Activated CD8-positive, alpha-beta memory T cell treated with anti-CD3 and anti-CD28 coated beads, Interleukin-2, amount 50 U/mL, for 24 hours (primary cell): ENCODE data around the gene UCN3.
"Not testable (repeated sequence)": the region's sequence is repeated elsewhere in the genome, so short reads cannot be mapped to it uniquely, and the experiment has no call there.

Experiments used
- DNase-seq: peaks from one replicate; pipeline ENCODE4 v3.0.0-alpha.2; 2020; ENCODE audit errors: extremely low read depth

UCN3 gene

GRCh38 chr10:5369362-5370158, 4.8 kb downstream of the UCN3 start:
- DNase-seq, result no peak

DNA sequence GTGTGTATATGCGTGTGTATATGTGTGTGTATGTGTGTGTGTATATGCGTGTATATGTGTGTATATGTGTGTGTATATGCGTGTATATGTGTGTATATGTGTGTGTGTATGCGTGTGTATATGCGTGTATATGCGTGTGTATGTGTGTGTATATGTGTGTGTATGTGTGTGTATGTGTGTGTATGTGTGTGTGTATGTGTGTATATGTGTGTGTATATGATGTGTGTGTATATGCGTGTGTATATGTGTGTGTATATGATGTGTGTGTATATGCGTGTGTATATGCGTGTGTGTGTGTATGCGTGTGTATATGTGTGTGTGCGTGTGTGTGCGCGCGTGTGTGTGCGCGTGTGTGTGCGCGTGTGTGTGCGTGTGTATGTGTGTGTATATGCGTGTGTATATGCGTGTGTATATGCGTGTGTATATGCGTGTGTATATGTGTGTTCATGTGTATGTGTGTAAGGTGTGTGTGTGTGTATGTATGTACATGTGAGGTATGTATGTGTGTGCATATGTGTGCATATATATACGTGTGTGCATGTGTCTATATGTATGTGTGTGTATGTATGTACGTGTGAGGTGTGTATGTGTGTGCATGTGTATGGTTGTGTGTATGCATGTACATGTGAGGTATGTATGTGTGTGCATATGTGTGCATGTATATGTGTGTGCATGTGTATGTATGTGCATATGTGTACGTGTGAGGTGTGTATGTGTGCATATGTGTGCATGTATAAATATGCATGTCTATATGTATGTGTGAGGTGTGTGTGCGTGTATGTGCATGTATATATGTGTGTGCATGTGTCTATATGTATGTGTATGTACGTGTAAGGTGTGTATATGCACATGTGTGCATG, 6.0 kb downstream of the UCN3 start:
- no peak for DNase-seq

- no peak for DNase-seq
These were observed 8.5 kb downstream of the UCN3 start for GRCh38 chr10:5373307-5373706.

DNA sequence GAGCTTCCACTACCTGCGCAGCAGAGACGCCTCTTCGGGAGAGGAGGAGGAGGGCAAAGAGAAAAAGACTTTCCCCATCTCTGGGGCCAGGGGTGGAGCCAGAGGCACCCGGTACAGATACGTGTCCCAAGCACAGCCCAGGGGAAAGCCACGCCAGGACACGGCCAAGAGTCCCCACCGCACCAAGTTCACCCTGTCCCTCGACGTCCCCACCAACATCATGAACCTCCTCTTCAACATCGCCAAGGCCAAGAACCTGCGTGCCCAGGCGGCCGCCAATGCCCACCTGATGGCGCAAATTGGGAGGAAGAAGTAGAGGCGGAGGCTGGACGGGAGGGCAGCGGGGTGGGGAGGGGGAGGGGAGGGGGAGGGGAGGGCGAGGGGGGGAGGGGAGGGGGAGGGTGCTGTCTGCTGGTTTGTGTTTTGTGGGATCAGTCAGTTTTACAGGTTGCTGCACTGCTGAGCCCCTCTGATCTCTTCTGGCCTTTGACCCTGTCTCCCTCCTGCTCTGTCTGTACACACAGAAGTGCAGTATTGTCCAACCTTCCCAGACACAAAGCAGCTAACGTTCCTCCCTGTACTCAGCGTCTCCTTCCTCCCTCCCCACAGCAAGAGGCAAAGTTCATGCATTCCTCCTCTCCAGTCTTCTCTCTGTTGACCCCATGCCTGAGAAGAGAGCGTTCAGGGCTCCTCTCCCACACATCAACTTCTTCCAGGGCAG, 9.3 kb downstream of the UCN3 start:
- no peak for DNase-seq

DNA sequence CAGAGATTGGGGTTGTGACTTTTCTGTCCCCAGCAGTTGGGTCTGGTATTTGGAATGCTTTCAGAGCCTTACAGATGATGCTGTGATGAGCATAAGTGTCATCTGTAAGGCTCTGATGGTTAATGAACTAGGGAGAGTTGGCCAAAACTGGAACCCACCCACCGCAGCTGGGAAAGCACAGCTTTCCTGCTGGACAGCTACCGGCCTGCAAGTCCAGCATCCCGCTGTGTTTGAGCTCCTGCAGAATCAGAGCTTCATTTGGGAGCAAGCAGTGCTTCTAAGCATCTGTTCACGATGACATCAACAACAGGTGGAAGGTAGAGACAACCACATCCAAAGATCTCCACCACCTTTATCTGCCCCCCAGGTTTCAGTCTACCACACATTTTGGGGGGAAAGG, 11.7 kb downstream of the UCN3 start:
- no peak for DNase-seq

DNA sequence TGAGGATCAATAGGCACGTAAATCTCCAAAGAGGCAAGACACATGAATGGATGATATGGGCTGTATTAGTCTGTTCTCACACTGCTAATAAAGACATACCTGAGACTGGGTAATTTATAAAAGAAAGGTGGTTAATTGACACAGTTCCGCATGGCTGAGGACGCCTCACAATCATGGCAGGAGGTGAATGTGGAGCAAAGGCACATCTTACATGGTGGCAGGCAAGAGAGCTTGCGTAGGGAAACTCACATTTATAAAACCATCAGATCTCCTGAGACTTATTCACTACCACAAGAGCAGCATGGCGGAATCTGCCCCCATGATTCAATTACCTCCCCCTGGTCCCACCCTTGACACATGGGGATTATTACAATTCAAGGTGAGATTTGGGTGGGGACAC, 14.4 kb downstream of the UCN3 start:
- DNase-seq, result not testable (repeated sequence)

DNA sequence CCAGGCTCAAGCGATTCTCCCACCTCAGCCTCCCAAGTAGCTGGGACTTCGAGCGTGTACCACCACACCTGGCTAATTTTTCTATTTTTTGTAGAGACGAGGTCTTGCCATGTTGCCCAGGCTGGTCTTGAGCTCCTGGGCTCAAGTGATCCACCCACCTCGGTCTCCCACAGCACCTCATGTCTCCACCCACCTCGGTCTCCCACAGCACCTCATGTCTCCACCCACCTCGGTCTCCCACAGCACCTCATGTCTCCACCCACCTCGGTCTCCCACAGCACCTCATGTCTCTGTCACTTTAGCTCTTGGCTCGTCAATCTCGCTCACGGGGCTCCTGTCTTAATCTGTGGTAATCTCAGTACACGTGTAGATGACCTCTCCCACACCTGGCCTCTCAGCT, 15.6 kb downstream of the UCN3 start:
- not testable (repeated sequence) for DNase-seq

GRCh38 chr10:5381187-5381586, 16.4 kb downstream of the UCN3 start:
- no peak for DNase-seq

- DNase-seq, result no peak
These were observed 20.5 kb downstream of the UCN3 start for GRCh38 chr10:5385224-5385623.

GRCh38 chr10:5387169-5387568, 22.4 kb downstream of the UCN3 start:
- DNase-seq, result no peak

DNA sequence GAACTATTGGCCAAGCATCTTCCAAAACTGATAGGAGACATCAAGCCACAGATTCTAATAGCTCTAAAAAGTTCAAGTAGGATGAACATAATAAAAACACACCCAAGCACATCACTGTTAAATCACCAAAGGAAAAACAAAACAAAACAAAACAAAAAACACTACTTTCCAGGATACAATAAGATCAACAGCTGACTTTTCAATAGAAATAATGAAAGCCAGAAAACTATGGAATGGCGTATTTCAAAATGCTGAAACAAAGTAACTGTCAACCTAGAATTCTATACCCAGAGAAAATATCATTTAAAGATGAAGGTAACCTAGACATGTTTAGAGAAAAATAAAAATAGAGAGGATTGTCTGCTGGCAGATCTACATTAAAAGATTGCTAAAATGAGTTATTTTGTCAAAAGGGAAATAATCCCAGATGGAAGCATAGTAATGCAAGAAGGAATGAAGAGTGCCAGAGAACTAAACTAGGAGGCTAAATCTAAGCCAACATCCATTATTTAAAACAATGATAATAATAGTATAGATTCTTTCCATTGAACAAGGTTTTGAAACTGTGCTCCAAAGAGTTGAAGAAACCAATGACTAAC, 25.9 kb downstream of the UCN3 start:
- no peak for DNase-seq

- no peak for DNase-seq
These were observed 27.0 kb downstream of the UCN3 start for GRCh38 chr10:5391790-5392189.

DNA sequence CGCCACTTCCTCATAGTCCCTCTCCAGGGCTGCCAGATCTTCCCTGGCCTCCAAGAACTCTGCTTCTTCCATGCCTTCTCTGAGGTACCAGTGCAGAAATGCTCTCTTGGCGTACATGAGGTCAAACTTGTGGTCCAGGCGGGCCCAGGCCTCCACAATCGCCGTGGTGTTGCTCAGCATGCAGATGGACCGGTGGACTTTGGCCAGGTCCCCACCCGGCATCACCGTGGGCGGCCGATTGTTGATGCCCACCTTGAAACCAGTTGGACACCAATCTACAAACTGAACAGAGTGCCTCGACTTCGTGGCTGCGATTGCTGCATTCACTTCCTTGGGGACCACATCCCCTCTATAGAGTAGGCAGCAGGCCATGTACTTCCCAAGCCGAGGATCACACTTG, 28.8 kb downstream of the UCN3 start:
- DNase-seq, result no peak

DNA sequence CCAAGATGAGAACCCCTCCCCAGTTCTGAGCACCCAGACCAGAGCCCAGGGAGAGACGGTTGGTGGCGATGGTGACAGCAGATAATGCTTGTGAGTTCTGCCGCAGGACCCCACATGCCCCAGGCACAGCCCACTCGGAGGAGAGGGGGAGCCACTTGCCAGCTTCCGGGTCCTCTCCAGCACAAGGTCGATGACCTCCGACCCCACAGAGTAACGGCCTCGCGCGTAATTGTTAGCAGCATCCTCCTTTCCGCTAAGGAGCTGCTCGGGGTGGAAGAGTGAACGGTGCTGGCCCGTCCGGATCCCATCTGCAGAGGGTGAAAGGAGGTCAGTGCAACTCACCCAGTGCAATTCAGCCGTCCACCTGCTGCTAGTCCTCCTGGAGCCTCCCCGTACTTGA, 30.4 kb downstream of the UCN3 start:
- DNase-seq, result no peak

GRCh38 chr10:5396556-5397300, 32.0 kb downstream of the UCN3 start:
- no peak for DNase-seq

DNA sequence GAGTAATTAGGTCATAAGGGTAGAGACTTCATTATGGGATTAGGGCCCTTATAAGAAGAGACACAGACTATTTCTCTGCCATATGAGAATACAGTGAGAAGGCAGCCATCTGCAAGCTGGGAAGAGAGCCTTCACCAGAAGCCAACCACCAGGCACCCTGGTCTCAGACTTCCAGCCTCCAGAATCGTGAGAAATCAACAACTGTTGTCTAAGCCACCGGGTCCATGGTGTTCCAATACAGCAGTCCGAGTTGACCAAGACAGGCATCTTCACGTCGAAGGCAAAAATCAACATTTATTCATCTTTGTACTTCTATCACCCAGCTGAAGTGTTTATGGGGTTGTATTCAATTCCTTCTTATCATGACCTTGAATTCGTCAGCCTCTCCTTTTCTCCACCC, 34.6 kb downstream of the UCN3 start:
- DNase-seq, result no peak

- DNase-seq, result no peak
These were observed 35.9 kb downstream of the UCN3 start for GRCh38 chr10:5400468-5401240.

GRCh38 chr10:5402798-5403197, 38.0 kb downstream of the UCN3 start:
- DNase-seq, result no peak

DNA sequence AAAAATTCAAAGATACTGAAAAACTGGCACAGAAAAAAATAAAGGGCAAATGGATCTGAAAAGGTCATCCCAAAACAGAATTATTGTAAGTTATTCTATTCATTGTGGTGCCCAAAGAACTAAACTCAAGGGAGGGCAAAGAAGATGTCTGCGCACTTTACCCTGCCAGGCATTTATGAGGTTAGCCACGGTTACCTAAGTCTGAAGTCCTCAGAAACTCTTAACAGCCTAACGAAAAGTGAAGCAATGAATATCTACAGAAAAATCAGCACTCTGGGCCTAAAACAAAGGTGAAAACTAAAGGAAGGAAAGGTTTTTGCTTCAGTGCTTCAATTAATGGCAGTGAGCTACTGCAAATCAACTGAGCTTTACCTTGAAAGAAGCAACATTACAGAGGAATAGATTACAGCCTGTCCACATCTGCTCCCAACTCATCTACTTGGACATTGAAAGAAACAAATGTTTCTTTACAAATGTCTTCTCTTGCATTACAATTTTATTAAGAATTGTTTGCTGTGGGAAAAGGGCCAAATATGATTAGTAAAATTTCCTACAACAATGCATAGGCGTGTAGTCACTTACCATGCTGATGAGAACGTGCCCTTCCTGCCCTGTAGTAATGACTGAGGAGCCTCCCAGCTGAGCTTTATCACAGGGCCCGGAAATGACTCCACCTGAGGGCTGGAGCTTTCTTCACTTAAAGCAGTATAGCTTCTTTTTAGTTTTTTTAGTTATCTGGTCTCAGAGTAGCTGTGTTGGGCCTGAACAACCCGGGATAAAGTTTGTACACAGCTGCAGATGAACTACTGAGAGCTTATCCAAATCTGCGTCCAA, 39.7 kb downstream of the UCN3 start, which contains the start of gene TUBAL3:
Gene TUBAL3, minus strand, starts transcription at position 621 of the 834 bp plus-strand sequence. Its CDS starts 36 bp downstream, at position 585.
- no peak for DNase-seq
